HG03045 (cell line): Measurements from ENCODE around the gene NMT1.
"Not testable (repeated sequence)": the region's sequence is repeated elsewhere in the genome, so short reads cannot be mapped to it uniquely, and the experiment has no call there.

Source experiments
- ATAC-seq: cut with Tn5 transposase; IDR thresholded peaks from one replicate; pipeline ENCODE4 v1.9.1; 2021; ENCODE audit warnings: mild to moderate bottlenecking, moderate library complexity; ENCODE audit not compliant: unreplicated experiment

NMT1 gene

DNA sequence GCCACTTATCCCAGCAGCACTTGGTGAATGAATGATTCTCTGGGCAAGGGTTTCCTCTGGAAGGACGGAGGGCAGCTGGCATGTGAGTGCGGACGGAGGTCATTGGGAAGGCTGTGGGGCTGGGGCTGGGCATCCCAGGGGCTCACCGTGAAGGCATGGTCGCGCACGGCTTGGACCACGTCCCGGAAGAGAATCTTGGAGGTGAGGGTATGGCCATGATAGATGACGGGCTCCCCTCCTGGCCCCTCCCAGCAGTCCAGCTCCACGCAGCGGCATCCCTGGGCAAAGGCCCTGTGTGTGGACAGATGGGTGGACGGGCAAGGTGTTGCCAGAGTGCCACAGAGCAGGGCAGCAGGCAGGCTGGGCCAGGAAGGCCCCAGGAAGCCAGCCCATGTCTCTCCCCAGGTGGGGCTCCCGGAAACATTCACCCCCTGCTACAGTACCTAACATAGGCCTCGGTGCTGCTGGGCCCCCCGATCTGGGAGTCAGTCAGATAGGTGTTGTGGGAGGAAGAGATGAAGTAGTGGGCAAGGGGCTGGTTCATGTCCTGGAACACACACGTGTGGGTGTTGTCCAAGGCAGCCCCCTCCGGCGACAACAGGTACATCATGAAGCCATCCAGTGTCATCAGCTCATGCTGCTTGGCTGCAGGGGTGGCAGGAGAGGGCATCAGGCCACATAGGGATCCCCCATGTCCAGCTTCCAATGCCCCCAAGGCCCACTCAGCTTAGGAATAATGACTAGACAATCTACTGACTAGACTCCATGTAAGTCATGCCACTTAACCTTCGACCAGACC, 56.9 kb downstream of the NMT1 start:
- ATAC-seq = no peak

- no peak for ATAC-seq
Observed at GRCh38 chr17:45118691-45119090, 57.6 kb downstream of the NMT1 start.

DNA sequence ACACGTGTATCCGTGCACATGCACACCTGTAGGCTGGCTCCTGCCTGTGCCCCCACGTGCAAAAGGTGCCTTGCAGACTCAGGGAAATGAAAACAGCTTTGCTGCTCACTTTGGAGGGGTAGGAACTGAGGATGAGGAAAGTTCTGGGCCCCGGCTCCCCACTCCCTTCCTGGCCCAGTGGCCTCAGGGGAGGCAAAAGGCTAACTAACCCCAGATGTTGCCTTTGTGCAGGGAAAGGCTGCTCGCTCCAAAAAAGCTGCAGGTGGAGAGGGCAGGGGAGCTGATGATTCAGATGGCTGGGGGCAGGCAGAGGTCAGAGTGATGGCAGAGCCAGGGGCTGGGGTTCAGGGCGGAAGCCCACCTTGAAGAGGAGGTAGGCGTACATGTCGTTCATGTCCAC, 58.8 kb downstream of the NMT1 start:
- ATAC-seq = no peak

DNA sequence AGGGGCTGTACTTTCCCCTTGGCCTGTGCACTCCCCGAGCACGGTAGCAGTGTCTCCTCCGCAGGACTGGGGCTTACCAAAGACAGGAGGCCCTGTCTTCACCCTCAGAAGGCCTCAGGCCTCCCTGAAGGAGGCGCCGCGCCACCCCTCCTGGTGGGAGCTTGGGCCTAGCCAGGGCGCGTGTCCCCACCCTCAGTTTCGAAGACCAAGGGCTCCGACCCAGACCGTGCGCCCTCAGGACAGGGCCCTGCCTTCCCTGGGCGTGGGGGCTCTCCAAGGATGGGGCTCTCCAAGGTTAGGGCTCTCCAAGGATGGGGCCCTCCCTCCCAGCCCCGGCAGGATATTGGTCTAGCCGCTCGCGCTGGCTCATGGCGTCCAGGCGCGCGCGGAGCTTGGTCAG, 59.4 kb downstream of the NMT1 start:
- ATAC-seq = no peak

DNA sequence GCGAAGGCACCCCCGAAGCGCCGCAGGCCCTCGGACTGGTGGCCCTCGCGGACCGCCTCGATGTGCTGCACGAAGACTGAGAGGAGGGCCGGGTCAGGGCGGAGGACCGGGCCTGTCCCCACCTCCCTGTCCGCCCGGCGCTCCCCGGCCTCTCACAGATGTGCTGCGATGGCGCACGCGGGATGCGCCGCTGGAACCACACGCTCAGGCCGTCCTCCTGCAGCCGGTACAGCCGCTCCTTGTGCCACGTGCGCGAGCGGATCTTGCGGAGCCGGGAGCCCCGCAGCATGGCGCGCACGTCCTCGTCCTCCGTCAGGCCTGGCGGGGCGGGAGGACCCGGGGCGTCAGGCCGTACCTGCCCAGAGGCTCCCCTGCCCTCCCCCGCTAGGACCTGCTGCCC, 59.9 kb downstream of the NMT1 start:
- ATAC-seq = no peak

DNA sequence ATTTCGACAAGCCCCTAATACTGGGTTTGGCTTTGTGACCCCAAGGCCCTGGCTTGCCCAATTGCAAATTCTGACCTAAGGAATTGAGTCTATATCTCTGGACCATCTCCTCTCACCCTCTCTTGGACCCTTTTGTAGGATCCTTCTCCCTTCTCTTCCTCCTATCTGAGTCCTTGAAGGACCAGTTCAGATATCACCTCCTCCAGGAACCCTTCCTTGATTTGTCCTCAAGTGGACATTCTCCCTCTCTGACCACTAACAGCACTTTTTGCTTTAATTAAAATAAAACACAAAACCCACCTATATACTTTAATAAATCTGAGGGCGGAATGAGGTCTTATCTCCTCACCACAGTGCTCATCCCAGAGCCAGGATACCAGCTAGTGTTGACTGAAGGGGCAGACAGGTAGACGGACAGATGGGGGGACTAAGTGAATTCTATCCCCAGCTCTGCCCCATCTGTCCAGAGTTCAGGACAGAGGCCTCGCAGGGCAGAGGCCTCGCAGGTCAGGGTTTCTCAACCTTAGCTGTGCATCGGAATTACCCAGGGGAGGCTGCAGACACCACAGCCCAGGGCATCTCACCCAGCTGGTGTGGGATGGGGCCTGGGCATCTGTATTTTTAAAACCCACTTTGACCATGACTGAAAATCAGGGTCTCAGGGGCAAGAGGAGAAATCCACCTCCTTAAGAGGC, 62.1 kb downstream of the NMT1 start:
- no peak for ATAC-seq

DNA sequence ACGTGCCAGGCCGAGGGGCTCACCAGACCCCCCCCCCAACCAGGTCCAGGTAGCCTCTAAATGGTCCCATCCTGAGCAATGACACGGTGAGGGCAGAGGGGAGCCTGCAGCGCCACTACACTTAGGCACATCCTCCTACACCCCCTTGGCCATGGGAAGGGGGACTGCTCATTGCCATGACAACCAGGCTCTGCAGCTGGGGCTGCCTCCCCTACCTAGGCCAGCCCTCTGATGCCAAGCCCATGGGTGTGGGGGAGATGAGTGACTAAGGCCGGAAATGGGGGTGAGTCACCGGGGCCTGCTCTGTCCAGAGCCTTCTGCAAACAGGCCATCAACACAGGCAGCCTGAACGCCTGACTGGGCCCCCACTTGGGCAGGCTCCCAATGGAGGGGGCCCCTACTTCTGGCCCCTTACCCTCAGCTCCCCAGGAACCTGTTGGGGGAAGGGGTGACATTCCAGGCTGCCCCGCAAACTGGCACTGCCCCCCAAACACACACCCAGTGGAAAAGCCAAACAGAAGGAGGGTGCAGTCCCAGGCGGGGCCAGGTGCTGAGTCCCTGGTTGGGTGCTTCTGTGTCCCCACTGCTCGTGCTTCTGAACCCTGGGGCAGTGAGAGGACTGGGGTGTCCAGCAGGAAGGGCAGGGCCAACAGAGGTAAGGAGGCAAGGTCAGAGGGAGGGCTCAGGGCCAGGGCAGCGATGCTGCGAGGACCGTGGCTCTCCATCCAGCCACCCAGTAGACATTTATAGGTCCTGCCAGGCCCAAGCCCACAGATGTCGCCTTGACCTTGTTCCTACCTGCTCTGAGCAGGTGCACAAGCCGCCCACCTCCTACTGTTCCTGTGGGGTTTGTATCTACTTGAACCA, 63.0 kb downstream of the NMT1 start:
- ATAC-seq = no peak

DNA sequence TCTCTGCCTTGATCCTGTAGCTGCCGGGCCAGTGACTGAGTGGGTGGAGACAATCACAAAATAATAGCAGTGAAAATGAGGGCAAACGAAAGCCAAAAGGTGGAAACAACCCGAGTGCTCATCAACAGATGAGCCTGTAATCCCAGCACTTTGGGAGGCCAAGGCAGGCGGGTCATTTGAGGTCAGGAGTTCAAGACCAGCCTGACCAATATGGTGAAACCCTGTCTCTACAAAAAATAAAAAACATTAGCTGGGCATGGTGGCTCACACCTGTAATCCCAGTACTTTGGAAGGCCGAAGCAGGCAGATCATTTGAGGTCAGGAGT, 63.6 kb downstream of the NMT1 start:
- not testable (repeated sequence) for ATAC-seq

DNA sequence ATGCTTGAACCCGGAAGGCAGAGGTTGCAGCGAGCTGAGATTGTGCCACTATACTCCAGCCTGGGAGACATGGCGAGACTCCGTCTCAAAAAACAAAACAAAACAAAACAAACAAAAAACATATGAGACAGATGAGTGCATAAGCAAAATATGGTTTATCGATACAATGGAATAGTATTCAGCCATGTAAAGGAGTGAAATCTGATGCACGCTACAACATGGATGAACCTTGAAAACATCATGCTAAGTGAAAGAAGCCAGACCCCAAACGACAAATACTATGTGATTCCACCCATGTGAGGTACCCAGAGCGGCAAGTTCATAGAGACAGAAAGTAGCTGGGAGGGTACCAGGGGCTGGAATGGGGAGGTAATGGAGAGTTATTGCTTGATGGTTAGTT, 64.4 kb downstream of the NMT1 start:
- ATAC-seq = no peak

DNA sequence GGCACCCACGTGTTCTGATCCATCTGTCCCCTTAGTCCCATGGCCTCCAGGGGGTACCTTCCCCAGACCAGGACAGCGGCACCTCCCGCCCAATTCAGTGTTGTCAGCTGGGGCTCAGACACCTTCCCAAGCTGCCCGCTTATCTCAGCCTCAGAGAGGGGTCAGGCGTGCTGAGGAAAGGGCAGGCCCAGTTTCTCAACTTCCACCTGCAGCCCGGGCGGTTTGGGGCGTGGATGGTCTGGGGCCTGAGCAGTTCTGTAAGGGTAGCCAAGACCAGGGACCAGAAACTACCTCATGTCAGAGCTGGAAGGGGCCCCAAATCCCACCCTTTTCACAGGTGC, 66.1 kb downstream of the NMT1 start:
- no peak for ATAC-seq

DNA sequence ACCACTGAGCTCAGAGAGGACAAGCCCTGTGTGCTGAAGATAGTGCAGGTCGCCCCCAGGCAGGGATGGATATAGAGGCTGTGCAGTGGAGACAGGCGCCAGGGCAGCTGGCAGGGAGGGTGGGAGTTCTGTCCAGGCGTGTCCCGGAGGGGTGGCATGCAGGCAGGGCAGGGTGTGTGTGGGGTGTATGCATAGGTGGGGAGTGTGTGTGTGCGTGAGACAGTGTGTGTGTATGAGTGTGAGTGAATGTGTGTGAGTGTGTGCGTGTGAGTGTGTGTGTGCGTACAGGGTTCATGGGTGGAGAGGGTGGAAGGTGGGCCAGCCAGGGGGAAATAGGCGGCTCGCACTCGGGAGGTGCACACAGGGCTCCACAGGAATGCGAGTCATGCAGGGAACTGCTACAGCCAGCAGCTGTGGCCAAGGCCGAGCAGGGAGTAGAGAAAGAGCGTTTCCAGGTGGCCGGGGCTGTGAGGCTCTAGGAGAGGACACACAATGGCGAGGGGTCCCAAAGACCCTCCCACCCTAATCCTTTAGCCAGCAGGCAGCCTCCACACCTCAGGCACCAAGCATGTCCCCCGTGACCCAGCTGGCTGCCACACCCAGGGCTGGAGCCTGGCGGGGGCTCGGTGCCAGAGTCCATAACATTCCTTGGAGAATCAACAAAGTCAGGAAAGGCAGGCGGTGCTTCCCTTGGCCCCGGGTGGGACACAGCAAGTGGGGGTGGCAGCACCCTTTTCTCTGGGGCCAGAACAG, 66.6 kb downstream of the NMT1 start:
- no peak for ATAC-seq

GRCh38 chr17:45128331-45128730, 67.2 kb downstream of the NMT1 start:
- ATAC-seq = no peak

- no peak for ATAC-seq
Observed at GRCh38 chr17:45128989-45129388, 67.9 kb downstream of the NMT1 start.

DNA sequence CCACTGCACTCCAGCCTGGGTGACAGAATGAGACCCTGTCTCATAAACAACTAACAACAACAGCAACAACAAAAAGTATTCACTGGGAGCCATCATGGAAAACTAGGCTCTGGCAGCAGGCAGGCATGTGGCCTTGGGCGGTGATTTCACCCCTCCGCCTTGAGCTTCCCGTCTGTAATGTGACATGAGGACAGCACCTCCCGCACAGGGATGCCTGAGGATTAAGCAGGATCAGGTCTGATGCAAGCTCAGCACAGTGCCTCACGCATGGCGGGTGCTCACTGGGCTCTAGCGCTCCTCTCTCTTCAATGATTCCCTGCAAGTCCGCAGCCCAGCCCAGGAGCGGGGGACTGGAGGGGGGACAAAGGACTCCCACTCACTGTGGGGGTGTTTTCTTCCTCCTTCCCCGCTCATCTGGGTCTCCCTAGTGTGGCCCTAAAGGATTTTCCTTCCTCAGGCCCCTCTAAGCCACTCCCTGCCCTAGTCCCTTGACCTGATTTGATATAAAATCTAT, 68.4 kb downstream of the NMT1 start:
- no peak for ATAC-seq

DNA sequence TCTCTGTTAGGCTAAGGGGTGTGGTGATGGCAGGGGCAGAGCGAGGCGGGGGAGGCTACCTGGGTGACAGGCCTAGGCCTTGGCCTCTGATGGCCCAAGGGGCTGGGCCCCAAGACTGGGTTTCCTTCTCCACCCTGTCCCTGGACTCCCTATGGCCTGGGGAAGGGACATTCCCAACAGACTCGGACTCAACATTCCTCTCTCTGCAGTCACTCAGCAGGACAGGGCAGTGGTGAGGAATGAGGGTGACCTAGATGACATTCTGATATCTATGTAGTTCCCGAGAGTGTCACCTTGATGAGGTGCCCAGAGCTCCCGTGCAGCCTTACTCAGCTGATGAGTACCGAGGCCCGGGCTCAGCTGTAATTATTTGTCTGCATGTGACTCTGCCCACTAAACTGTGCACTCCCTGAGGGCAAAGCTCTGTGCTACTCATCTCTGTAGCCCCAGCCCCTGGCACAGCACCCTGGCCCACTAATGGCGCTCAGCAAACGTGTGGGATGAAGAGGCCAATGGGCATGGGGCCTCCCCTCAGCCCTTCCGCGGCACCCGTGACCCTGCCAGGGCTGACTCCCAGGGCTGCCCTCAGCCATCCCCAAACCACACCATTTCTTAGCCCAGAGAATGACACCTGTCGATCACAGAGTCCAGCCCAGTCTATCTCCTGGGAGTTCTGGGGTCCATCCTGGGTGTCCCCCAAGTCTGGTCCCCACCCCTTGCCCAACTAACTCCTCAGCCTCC, 69.0 kb downstream of the NMT1 start:
- no peak for ATAC-seq

GRCh38 chr17:45130681-45131615, 69.8 kb downstream of the NMT1 start:
- ATAC-seq = no peak

DNA sequence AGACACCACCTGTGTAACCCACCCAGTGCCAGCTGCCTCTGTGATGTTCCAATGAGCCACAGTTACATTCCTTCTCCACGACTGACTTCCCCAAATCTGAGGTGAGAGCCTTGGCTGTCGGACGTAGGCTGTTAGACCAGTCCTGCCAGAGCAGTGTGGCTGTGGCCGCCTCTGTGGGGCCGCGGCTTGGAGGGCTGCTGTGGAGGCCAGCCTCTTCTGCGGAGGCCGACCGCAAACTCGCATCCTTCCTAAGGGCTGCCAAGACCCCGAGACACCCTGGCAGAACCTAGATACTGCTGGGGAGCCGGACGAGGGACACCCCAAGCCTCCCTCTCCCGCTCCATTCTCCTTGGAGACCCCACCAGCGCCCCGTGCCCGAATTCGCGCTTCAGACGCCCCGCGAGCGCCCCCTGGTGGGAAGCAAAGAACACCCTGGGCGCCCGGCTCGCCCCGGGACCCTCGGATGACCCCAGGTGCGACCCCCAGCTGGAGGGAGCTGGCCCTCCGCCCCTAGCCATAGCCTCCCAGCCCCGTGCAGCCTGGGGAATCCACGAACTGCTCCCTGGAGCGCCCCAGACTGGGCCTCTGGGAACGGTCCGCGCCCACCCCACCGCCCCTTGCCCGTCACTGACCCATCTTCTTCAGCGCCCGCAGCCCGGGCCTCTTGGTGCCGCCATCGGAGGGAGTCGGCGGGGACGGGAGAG, 70.7 kb downstream of the NMT1 start:
- ATAC-seq = no peak

DNA sequence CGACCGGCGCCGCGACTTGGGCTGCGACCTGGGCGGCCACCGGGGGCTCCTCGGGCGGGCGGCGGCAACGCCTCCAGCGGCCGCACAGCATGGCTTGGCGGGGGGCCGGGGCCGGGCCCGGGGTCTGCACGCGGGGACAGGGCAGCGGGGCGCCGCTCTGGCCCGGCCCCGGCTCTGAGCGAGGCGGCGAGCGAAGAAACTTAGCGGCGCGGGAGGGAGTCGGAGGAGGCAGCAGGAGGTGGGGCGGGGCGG, 71.1 kb downstream of the NMT1 start, which contains the start of gene PLCD3:
Gene PLCD3, minus strand, starts transcription at position 196 of the 252 bp plus-strand sequence. Its CDS starts 105 bp downstream, at position 91.
- ATAC-seq = no peak
